Putamen (tissue), 1 donor: ENCODE results near the gene CLC.
"Not testable (repeated sequence)": the region's sequence is repeated elsewhere in the genome, so short reads cannot be mapped to it uniquely, and the experiment has no call there.

Experiments used
- DNase-seq: peaks from one replicate; pipeline ENCODE4 v3.0.0-alpha.2; 2016; ENCODE audit warnings: low spot score

CLC gene

GRCh38 chr19:39737891-39738290 is at the start of gene CLC:
TSS of gene CLC (minus strand) at chr19:39738029. CDS start at chr19:39737952, 77 bp downstream.
- no peak for DNase-seq

GRCh38 chr19:39780894-39781293 is 43.1 kb upstream of the CLC start:
- DNase-seq, result no peak

- DNase-seq, result no peak
These were observed 40.9 kb upstream of the CLC start, which contains the start of gene LEUTX for GRCh38 chr19:39778763-39779162. TSS of gene LEUTX (plus strand) at chr19:39778854. CDS start at chr19:39778921, 67 bp downstream.

GRCh38 chr19:39768786-39769185 is 31.0 kb upstream of the CLC start:
- DNase-seq, result no peak

GRCh38 chr19:39768334-39768733 is 30.5 kb upstream of the CLC start:
- no peak for DNase-seq

- no peak for DNase-seq
These were observed 27.6 kb upstream of the CLC start for GRCh38 chr19:39765091-39766076.

- not testable (repeated sequence) for DNase-seq
These were observed 24.0 kb upstream of the CLC start for GRCh38 chr19:39761851-39762250.

- DNase-seq, result no peak
These were observed 21.8 kb upstream of the CLC start for GRCh38 chr19:39759457-39760184.

- no peak for DNase-seq
These were observed 17.1 kb upstream of the CLC start for GRCh38 chr19:39754971-39755370.

GRCh38 chr19:39754544-39754943 is 16.7 kb upstream of the CLC start:
- no peak for DNase-seq

- no peak for DNase-seq
These were observed 15.0 kb upstream of the CLC start for GRCh38 chr19:39752795-39753194.

- DNase-seq, result no peak
These were observed 14.6 kb upstream of the CLC start for GRCh38 chr19:39752390-39752789.

GRCh38 chr19:39749981-39750380 is 12.2 kb upstream of the CLC start:
- DNase-seq, result no peak

- DNase-seq, result no peak
These were observed 9.2 kb upstream of the CLC start for GRCh38 chr19:39746836-39747529.

- no peak for DNase-seq
These were observed 7.8 kb upstream of the CLC start for GRCh38 chr19:39745643-39746042.

- DNase-seq, result no peak
These were observed 2.6 kb upstream of the CLC start for GRCh38 chr19:39740395-39740794.

- no peak for DNase-seq
These were observed 985 bp upstream of the CLC start for GRCh38 chr19:39738814-39739213.

- DNase-seq, result no peak
These were observed 478 bp downstream of the CLC start for GRCh38 chr19:39737351-39737750.

GRCh38 chr19:39736088-39736487 is 1.7 kb downstream of the CLC start:
- no peak for DNase-seq

- no peak for DNase-seq
These were observed 2.1 kb downstream of the CLC start for GRCh38 chr19:39735688-39736087.

- DNase-seq, result no peak
These were observed 4.0 kb downstream of the CLC start for GRCh38 chr19:39733841-39734240.

GRCh38 chr19:39731685-39732084 is 6.1 kb downstream of the CLC start:
- no peak for DNase-seq
